Measurements from ENCODE around the gene UTP15.

UTP15 gene, protein sequence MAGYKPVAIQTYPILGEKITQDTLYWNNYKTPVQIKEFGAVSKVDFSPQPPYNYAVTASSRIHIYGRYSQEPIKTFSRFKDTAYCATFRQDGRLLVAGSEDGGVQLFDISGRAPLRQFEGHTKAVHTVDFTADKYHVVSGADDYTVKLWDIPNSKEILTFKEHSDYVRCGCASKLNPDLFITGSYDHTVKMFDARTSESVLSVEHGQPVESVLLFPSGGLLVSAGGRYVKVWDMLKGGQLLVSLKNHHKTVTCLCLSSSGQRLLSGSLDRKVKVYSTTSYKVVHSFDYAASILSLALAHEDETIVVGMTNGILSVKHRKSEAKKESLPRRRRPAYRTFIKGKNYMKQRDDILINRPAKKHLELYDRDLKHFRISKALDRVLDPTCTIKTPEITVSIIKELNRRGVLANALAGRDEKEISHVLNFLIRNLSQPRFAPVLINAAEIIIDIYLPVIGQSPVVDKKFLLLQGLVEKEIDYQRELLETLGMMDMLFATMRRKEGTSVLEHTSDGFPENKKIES

DNA sequence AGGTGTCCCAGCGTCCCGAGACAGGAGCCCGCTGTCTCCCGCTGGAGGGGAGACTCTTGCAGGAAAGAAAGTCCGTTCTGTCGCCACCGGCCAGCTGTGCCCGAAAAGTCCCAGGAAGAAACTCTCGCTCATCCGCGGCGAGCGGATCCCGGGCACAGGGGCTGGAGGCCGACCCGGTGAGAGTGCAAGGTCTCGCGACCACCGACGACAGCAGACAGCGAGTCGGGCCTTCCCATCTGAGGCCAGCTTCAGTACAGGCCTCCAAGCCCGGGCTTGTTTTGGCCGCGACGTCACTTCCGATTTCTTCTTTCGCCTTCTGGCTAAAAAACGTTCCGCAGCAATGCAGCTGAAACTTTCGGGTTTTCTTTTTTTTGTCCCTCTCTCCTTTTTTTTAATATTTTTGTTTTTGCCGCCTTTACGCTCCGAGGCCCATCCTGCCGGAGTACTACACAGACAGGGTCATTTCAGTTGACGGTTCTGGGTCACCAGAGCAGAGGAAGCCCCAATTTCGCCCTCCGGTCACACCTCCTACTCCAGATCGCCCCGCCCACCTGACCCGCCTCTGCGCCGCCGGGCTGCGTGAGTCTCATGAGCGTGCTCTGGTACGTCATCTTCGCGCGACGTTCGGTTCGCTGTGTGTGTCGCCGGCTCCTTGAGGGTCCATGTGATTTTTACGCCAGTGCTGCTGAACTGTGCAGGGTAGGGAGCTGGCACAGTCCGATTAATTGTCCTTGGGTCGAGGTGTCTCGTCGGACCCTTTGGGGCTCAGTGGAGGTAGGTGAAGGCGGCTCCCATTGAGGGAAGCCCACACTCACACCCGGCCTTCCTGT is at the start of gene UTP15, which contains the start of gene ANKRA2:
TSS of gene UTP15 (plus strand) at position 605 of the 830 bp plus-strand sequence. CDS start 1,602 bp downstream, outside the sequence.
TSS of gene ANKRA2 (minus strand) at position 501 of the 830 bp plus-strand sequence. CDS start 2,758 bp downstream, outside the sequence.
- peak; percentile 96 for DNase-seq (ENCODE audit: low read depth)

DNA sequence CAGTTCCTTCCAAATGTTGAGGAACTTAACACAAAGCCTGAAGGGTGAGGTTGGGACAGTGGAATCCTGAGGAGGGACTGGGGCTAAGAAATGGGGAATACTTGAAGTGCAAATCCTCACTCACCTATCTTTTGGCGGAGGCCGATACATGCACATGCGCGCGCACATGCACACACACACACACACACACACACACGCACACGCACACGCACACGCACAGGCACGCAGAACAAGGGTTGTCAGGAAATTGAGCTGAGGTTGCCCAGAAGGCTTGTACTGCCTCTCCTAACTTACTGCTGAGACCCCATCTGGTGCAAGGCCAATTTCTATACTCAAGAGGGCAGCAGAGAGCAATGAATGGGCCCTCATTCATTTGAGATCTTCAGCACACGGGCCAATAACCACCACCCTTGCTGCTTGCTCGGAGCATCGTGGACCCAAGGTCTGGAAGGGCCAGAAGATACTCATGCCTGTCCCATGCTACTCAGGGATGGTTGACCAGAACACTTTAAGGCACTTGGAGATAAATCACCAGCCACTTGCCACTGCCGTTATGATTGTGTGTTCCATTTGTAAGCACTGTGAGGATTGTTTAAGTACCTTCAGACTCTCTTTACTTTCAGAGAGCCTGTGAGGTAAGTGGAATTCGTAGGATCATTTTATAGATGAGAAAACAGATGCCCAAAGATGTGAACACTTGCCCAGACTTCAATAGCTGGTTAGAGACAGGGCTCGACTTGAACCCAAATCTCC is 45.8 kb upstream of the UTP15 start:
- peak; percentile 28 for DNase-seq (ENCODE audit: low read depth)

DNA sequence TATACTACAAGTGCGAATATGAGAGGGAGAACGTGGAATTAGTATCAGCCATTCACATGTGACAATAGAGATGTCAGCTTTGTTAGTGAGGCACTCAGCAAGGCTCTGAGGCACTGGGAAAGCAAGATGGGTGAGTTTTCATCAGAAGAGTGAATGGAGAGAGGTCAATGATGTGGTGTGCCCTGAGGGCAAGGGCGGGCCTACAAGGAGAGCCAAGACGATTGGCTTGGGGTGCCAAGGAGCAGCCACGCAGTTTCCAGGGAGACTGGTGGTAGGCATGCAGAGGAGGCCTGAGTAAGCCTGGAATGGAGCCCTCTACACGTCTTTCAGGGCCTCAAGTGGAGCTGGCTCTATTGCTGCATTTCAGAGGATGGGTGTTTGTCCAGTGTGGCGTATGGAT is 42.6 kb upstream of the UTP15 start:
- no peak for DNase-seq (ENCODE audit: low read depth)

DNA sequence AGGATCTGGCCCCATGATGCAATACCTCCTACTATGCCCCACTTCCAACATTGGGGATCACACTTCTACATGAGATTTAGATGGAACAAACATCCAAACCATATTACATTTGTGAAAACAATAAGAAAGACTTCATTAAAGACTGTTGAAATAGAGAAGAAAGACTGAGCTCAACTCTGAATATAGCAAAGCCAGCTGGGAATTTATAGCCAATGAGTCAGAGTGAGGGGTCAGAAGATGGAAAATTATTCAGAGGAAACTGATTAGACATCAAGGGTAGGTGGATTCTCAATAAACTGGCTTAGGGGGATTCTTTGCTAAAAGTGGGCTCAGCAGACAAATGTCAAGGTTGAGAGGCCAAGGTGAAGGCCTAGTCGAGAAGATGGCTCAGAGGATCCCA is 41.7 kb upstream of the UTP15 start:
- no peak for DNase-seq (ENCODE audit: low read depth)

DNA sequence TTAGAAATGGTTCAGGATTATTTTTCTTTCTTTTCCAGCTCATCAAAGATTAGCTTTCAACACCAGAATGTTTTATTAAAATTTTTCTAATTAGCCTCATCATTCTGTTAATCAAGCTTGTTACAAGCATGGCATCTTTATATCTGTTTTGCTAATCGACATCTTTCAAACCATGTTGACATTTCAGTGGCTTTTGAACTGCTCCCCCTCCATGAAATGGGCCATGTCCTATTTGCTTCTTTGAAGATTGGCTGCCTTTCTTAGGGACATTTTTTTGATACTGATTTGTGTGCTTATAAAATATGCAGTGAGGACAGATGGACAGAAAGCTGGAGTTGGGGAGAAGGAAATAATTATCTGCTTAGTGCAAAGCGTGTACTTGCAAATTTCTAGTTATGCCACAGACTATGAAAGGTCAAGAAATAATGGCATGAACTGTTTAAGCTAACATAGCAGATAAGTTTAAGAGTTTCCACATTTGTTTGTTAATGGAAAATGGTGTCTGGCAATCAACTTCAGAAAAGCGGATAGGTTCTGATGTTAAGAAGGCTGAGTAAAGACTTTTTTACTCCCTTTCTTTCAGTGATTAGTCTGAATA is 39.8 kb upstream of the UTP15 start:
- no peak for DNase-seq (ENCODE audit: low read depth)

DNA sequence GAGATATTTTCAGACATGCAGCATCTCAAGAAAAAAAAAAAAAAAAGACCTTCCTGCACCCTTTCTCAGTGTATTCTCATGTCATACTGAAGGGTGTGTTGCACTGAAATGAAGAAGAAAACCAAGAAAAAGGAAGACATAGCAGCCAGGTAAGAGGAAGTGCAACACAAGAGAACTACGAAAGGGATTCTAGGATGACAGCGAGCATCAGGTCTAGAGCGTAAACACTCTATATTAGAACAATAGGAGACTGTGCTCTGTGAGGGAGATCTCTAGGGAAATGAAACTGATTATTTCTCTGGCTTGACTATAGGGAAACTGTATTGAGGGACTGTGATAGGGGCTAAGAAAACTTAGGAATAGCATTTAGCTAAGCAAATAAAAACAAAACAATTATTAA is 37.3 kb upstream of the UTP15 start:
- no peak for DNase-seq (ENCODE audit: low read depth)

DNA sequence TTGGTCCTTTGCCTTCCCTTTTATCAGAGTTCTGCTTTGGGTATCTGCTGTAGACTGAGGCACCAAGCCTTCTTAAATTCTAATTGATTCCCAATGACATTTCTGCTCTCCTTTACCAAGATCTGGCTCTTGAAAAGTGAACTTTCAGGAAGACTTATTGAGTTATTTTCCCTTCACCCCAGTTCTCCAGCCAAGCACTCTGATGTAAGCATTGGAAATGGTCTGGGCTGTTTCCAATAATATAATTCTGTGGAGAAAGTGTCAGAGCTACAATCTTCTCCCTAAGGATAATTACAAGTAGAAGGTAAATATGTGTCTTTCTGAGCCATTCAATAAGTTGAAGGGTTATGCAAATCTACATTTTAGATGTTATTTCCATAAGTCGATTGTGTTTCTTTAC is 36.5 kb upstream of the UTP15 start:
- DNase-seq (ENCODE audit: low read depth) = no peak

DNA sequence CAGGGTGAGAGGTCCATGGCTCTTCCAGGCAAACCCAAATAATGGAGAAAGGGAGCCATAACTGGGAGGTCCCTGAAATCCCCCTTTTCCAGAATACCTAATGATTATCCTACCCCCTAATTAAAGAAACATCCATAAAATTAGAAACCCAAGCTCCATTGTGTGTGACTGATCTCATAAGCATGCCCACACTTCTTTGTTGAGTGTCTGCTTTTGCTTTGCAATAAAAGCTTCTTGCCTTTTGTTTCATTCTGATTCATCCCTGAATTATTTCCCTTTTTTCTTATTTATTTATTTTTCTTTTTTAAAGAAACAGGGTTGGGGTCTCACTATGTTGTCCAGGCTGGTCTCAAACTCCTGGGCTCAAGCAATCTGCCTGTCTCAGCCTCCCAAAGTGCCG is 34.2 kb upstream of the UTP15 start:
- no peak for DNase-seq (ENCODE audit: low read depth)

DNA sequence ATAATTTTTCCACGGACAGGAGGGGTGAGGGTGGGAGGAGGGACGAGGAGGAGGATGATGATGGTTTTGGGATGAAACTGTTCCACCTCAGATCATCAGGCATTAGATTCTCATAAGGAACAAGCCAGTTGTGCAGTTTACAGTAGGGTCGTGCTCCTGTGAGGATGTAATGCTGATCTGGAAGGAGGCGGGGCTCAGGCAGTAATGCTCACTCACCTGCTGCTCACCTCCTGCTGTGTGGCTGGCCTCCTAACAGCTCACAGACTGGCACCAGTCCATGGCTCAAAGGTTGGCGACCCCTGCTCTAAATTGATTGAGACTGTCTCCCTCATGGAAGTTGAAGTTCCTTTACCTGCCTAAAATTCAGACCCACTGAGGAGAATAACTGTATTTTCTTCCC is 33.3 kb upstream of the UTP15 start:
- no peak for DNase-seq (ENCODE audit: low read depth)

DNA sequence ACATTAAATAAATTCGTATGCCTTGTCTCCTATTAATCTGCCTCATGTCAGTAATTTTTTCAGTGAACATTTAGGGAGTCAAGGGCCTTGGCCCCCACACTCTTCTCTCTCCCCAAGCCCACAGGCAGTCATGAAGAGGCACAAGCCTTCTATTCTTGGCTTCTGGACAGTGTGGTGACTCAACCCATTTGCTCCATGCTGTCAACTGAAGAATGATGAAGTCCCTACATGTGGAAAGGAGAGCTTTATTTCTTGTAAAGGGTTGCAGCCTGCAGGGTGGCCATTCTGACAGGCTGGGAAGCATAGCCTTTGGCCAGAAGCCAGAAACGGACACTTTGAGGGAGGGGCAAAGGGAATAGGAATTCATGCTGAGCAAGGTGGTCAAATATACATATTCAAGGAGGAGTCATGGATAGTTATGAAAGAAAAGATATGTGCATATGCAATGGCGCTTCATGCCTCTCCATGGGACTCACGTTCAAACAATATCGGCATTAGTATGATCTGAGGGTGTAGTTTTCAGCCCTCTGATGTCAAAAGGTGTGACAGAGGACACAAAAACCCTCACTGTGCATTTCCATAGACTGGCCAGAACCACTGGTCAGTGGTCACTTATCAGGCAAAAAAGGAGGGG is 31.4 kb upstream of the UTP15 start:
- no peak for DNase-seq (ENCODE audit: low read depth)

DNA sequence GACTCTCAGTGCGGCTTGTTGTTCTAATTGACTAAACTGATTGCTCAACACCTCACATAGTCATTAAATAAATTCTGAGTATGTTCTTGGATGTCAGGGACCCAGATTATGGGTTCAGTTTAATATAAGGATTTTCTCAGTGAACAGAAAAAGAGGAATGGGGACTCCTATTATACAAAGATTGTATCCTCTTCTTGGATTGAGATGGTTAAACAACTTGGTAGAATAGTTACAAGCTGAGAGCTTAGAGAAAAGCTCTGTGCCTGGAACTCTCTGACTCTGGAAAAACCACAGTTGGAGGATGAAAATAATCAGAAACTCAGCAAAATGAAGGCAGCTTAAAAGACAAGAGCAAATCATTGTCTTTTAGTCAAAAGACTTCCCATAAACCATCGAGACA is 30.6 kb upstream of the UTP15 start:
- no peak for DNase-seq (ENCODE audit: low read depth)

DNA sequence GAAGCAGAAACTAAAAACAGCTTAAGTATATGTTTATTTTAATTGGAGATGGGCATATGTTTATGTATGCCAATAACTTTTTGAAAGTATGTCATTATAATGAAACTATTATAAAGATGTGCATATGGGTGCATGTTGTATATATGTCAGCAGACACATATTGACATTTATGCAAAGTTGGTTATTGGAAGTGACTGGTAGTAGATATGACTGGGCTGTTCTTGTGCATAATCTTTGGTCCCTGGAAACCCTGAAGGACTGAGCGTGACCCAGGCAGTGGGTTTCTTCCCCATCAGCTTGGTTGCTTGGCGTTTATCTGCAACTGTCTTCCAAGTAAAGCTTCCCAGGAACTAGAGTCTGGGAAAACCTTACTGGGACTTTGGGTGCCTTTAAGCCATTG is 25.8 kb upstream of the UTP15 start:
- no peak for DNase-seq (ENCODE audit: low read depth)

DNA sequence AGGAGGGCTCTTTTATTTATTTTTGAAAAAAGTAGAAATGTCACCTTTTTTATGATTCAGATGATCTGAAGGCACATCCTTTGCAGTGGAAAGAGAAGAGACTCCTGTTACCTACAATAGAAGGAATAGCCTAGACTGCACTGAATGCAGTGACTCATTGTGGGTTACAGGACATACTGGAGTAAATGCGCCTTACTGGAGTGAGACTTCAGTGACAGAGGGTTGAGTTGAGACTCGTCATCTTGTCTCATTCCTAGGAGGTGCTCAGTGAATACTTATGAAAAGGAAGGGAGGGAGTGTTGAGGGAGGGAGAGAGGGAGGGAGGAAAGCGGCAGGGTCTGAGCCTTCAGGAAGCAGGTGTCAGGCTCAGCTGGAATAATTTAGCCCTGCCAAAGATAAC is 25.4 kb upstream of the UTP15 start:
- no peak for DNase-seq (ENCODE audit: low read depth)

DNA sequence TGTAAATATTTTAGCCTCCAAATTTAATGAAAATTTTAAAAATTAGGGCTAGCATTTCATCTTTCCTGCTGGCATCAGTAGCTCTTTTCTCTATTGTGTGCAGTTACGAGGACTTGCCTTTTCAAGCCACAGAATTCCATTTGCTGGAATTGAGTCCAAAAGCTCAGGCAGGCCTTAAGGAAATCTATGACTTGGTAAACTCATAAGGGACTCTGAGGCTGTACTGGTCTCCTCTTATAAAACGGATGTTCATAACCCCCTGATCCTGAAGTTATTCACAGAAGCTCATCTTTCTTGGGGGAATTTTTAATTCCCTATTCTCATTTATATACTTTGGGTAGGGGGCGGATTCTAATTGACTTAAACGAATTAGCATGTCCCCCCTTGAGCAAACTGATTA is 23.5 kb upstream of the UTP15 start:
- DNase-seq (ENCODE audit: low read depth) = no peak

DNA sequence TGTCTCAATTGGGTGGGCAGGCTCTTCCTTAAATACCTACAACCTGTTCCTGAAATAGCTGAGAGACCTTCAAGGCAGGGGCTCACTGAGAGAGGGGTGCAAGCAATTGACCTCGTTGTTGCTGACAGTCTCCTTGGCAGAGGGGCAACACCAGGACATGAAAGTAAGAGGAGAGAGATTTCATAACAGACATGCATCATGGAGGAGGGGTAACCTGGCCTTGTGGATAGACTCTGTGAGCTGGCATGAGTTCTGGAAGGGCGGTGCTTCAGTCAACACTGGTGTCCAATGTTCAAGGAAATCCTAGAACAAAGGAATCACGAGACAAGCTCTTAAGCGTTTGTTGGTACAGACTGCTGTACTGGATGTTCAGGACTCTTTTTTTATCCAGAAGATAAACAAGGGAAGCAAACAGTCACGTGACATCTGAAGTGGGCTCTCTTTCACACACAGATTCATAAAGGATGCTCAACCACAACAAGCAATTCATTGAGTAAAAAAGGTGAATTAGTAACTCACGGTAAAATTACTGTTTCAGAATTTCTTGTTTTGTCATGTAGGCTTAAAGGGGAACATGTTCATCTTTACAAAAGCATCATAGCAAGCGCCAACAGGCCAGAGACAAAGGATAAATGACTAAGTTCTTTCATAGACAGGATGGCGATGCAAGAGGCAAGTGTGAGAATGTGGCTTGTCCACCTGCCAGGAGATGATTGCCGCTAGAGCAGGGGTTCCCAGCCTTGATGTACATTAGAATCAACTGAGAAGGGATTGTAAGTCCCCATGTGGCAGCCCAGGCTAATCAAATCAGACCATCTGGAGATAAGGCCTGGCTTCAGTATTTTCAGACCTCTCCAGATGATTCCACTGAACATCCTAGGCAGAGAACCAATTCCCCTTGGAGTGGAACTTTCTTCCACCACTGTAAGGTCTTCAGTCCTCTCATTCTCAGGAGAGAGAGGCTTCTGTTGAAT is 20.8 kb upstream of the UTP15 start:
- no peak for DNase-seq (ENCODE audit: low read depth)

DNA sequence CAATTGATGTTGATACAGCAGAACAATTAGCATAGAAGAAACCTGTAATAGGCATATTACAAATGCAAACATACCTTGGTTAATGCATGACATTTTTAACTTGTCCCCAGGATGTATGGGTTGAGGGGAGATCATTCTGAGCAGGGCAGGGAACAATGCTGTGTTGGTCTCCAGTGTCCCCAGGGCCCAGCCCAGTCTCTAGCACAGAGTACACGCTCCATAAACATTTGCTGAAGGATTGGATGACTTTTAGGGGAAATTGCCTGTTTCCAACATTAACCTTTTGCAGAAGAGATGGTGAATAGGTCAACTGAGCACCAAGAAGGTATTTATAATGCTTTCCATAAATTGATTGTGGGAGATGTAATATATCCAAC is 20.2 kb upstream of the UTP15 start:
- DNase-seq (ENCODE audit: low read depth) = no peak

DNA sequence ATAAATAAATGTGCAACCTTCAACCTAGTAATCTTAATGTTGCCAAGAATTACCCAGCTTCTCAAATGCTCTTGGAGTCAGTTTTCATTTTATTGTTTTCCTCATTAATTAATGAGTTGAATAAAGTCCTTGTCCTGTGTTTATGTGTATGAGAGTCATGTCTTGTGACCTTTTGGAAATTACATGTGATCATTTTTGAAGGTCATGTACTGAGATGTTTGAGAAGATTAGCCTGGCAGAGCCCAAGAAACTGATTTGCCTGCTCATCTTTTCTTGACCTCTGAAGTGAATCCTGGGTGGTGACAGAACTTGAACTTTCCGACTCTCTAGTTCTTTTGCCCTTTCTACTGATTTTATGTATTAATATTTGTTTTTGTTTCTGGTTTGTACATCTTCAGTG is 15.5 kb upstream of the UTP15 start:
- DNase-seq (ENCODE audit: low read depth) = no peak

DNA sequence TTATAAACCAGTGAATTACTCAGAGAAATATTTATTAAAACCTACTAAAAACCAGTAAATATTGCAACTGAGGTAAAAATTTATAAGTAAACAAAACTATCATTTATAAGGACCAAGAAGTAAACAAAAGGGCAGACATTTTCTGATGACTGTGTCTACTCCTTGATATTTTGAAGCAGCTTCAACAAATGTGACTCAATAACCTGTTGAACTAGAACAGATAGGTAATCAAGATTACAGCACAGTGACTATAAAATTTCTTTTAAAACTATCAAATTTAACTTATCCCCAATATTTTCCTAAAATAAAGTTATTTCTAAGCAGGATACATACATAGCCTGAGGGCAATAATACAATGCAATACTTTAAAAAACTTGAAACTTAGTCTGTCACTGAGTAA is 12.9 kb upstream of the UTP15 start:
- DNase-seq (ENCODE audit: low read depth) = no peak

DNA sequence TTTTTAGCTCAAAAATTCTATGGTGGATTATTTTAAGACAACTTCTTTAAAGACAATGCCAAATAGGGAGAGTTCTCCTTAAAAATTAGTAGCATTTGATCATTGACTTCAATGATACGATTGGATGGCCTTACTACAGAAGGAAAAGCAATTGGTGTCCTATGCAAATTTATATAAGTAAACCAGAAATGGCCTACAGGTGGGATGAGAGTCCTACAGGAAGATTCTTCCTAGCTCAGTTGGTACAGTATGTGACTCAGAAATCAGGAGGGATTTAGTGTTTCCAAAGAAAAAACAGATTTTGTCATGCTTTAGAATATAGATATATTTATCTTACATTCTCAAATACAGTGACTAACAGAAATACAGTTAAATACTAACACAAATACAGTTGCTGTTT is 6.6 kb upstream of the UTP15 start:
- DNase-seq (ENCODE audit: low read depth) = no peak

DNA sequence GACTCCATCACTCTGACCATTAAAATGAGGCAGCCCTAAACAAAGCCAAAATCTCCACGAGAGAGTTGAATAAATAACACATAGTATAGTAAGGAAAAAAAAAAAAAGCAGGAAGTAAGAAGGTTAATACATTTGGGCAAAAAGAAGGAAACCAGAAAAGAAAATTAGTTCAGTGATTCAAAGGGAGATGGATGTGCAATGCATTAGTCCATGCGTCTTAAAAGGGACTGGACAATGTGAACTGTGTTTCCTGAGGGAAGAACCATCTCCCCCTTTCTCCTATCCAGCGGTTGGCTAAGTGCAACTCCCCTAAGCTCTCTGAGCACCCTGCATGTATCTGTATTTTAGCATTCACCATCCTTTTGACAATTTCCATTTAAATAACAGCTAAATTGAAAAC is 1.5 kb upstream of the UTP15 start:
- no peak for DNase-seq (ENCODE audit: low read depth)
